Retinal pigment epithelial cell (primary cell): ENCODE measurements around the gene NIPAL3.

ENCODE experiments used
- DNase-seq: peaks from one replicate; pipeline ENCODE4 v3.0.0-alpha.2; 2010; ENCODE audit warnings: low read depth
- H3K4me3 ChIP-seq: 2 replicates; pipeline ENCODE4 v1.5.1; 2011; ENCODE audit warnings: mild to moderate bottlenecking, low read length, control low read depth, moderate library complexity
- TF ChIP-seq, protein P1 (sequence below): conservative IDR thresholded peaks from 2 replicates; pipeline ENCODE4 v1.5.1; 2011; ENCODE audit warnings: low read depth, low read length, control low read depth, inconsistent platforms

NIPAL3 gene

GRCh38 chr1:24468685-24469316 lies 53.2 kb downstream of the NIPAL3 start:
- TF ChIP-seq, protein P1, sequence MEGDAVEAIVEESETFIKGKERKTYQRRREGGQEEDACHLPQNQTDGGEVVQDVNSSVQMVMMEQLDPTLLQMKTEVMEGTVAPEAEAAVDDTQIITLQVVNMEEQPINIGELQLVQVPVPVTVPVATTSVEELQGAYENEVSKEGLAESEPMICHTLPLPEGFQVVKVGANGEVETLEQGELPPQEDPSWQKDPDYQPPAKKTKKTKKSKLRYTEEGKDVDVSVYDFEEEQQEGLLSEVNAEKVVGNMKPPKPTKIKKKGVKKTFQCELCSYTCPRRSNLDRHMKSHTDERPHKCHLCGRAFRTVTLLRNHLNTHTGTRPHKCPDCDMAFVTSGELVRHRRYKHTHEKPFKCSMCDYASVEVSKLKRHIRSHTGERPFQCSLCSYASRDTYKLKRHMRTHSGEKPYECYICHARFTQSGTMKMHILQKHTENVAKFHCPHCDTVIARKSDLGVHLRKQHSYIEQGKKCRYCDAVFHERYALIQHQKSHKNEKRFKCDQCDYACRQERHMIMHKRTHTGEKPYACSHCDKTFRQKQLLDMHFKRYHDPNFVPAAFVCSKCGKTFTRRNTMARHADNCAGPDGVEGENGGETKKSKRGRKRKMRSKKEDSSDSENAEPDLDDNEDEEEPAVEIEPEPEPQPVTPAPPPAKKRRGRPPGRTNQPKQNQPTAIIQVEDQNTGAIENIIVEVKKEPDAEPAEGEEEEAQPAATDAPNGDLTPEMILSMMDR, result no peak
- H3K4me3 ChIP-seq, result no peak overlapping the region
- DNase-seq, result no peak

- DNase-seq, result no peak
- TF ChIP-seq, protein P1, result no peak
These were observed 55.0 kb downstream of the NIPAL3 start for GRCh38 chr1:24470592-24470991.

GRCh38 chr1:24472527-24473251 lies 57.1 kb downstream of the NIPAL3 start:
- no peak for DNase-seq
- H3K4me3 ChIP-seq, result no peak overlapping the region
- TF ChIP-seq, protein P1, result no peak

More at GRCh38 chr1:24470592-24470991, 55.0 kb downstream of the NIPAL3 start:
- no peak overlapping the region for H3K4me3 ChIP-seq

DNA sequence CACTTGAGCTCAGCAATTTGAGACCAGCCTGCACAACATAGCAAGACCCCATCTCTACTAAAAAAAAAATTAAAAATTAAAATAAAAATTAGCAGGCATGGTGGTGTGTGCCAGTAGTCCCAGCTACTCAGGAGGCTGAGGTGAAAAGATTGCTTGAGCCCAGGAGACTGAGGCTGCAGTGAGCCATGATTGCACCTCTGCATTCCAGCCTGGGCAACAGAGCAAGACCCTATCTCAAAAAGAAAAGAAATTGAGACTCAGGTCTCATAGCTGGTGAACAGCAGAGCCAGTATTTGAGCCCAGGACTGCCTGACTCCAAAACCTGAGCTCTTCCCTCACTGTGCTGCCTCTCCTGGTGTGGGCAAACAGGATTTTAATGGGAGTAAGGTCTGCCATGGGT lies 58.6 kb downstream of the NIPAL3 start:
- no peak for DNase-seq
- no peak overlapping the region for H3K4me3 ChIP-seq
- TF ChIP-seq, protein P1, result no peak

DNA sequence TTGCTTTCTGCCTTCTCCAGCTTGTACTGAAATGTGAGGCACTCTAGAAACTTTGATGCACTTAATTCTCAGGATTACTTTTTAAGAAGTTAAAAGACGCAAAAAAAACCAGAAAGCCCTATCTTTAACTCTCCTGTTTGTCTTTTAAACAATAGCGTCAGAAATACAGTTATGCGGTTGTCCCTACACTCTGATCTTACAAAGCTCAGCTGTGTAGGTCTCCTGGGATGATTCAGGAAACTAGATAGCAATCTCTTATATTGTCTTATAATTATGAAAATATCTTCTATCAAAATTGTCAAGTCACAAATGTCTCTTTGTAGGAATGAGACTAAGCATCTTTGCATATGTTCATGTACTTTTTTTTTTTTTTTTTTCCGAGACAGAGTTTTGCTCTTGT lies 60.1 kb downstream of the NIPAL3 start:
- TF ChIP-seq, protein P1, result no peak
- H3K4me3 ChIP-seq, result no peak overlapping the region
- no peak for DNase-seq

- TF ChIP-seq, protein P1, result no peak
- no peak overlapping the region for H3K4me3 ChIP-seq
- no peak for DNase-seq
These were observed 61.0 kb downstream of the NIPAL3 start for GRCh38 chr1:24476571-24476970.

GRCh38 chr1:24477309-24477708 lies 61.7 kb downstream of the NIPAL3 start:
- no peak for DNase-seq
- H3K4me3 ChIP-seq, result no peak overlapping the region
- TF ChIP-seq, protein P1, result no peak
